ENCODE results near the gene ABCA1.

GRCh38 chr9:104882566-104882965 lies 45.4 kb downstream of the ABCA1 start:
- TF ChIP-seq, protein P1, sequence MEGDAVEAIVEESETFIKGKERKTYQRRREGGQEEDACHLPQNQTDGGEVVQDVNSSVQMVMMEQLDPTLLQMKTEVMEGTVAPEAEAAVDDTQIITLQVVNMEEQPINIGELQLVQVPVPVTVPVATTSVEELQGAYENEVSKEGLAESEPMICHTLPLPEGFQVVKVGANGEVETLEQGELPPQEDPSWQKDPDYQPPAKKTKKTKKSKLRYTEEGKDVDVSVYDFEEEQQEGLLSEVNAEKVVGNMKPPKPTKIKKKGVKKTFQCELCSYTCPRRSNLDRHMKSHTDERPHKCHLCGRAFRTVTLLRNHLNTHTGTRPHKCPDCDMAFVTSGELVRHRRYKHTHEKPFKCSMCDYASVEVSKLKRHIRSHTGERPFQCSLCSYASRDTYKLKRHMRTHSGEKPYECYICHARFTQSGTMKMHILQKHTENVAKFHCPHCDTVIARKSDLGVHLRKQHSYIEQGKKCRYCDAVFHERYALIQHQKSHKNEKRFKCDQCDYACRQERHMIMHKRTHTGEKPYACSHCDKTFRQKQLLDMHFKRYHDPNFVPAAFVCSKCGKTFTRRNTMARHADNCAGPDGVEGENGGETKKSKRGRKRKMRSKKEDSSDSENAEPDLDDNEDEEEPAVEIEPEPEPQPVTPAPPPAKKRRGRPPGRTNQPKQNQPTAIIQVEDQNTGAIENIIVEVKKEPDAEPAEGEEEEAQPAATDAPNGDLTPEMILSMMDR (conservative IDR thresholded peaks at IDR 0.05; ENCODE audit: low read length) = no peak
- TF ChIP-seq EZH2phosphoT487 (IDR thresholded peaks at IDR 0.05; ENCODE audit: borderline replicate concordance, low read depth, low read length) = no peak
